GM19455 (cell line): Measurements from ENCODE around the gene LEMD3.
A peak's percentile ranks its signal among the peaks of the same experiment; 100 is the strongest.

Source experiments
- ATAC-seq: cut with Tn5 transposase; IDR thresholded peaks from one replicate; pipeline ENCODE4 v1.9.1; 2021; ENCODE audit not compliant: unreplicated experiment

LEMD3 gene

DNA sequence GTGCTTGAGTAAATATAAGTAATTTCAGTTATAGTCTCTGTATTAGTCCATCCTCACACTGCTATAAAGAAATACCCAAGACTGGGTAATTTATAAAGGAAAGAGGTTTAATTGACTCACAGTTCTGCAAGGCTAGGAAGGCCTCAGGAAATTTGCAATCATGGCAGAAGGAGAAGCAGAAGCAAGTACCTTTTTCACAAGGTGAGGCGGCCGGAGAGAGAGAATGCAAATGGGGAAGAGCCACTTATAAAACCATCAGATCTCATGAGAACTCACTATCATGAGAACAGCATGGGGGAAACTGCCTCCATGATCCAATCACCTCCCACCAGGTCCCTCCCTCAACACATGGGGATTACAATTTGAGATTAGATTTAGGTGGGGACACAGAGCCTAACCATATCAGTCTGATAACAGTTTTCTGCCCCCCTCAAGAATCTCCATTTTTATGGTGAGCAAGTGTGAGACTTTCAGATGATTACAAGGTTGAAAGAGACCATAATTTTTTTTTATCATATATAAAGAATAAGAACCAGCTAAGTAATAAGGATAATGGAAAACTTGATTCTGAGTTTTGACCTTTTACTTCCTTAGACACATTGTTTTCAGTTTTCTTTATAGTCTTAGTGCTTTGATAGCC lies 35.6 kb downstream of the LEMD3 start:
- no peak for ATAC-seq

DNA sequence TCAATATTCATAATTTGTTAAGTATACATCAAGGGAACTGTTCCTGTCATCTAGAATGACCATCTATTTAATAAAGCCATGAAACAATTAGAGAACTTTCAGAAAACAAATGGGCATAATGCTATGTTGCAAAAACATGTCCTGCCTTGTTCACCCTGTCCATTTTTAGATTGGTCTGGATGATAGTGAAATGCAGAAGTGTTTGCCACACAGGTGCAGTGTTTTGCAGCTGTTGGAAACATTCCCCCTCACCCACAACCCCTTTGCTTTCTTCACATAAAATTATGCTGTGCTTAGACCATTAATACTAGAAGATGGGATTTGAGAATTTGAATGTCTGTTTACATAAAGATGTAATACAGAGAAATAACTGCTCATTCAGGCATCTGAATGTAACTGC lies 36.5 kb downstream of the LEMD3 start:
- no peak for ATAC-seq

DNA sequence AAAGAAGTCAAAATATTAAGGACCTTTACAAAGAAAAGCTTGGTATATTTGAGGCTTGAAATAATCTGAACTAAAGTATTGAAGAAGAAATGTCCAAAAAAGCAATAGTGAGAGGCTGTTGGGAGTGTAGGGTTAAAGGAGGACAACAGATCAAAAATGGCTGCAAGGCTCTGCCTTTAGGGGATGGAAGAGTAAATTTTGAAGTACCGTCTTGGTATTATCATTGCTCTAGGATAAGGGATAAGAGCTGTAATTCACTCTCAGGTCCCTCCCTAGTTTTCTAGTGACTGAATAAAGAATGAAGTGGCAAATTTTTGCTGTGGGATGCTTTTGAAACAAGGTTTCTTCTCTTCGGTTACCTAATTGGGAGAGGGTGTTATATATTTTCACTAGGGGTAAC lies 38.7 kb downstream of the LEMD3 start:
- no peak for ATAC-seq

DNA sequence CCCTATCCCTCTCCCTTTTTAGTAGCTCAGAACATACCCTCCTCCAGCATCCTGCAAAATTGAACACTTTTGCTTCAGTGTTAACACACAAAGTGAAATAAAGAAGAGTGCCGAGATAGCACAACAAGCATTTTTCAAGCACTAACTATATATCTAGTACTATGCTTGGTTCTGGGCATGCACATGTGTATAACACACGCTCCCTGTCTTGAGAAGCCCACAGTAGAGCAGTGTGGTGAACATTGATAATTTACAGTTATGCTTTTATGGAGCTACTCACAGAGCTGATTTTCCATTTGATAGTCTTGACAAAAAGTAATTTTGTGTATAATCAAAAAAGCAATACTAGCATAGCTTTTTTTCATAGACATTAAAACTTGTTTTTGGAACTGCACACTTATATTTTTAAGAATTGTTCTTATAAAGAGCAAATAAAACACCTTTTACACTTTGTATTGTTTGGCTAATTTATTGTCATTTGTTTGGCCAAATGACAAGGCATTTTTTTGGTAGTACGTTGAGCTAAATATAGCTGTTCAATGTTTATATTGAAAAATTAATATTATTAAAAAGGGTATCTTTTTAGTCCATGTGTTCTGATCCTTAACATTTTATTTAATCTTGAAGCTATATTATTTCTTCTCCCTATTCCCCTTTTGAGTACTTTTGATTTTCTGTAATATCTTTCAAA lies 39.7 kb downstream of the LEMD3 start:
- ATAC-seq: no peak

DNA sequence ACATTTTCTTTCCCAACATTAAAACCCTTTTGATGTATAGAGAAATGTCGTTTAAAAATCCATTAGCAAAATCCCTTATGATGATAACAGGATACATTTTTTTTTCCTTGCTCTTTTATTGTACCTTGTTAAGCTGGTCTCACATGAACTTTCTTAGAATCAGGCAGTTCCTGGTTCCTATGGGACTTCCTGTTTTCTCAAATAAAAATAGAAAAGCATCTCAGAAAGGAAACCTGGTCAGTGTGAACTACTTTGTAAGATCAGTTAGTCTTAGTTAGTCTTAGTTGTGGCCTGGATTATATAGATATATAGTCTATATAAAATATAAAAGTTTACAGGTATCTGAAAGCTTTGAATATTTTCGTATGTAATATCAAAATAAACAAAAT lies 40.3 kb downstream of the LEMD3 start:
- ATAC-seq: peak; percentile 80

DNA sequence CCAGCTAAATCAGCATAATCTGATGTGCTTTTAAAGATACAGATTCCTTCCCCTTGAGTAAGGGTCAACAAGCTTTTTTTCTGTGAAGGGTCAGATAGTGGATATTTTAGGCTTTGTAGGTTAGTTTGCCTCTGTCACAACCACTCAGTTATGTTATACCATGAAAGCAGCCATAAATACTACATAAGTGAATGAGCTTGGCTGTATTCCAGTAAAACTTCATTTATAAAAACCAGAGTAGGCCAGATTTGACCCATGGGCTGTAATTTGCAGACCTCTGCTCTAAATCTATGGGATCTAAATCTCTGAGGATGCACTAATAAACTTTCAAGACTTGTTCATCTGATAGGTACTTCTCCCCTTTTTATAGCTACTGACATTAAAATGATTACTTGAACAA lies 47.7 kb downstream of the LEMD3 start:
- ATAC-seq: no peak

DNA sequence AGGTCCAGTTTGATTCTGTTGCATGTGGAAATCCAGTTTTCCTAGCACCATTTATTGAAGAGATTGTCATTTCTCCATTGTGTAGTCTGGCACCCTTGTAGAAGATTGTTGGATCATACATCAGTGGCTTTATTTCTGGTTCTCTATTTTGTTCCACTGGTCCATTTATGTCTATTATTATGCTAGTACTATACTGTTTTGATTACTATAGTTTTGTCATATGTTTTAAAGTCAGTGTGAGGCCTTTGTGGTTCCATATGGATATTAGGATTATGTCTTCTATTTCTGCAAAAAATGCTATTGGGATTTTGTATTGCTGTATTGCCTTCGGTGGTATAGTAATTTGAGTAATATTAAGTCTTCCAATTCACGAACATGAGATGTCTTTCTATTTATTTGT lies 51.4 kb downstream of the LEMD3 start:
- no peak for ATAC-seq

DNA sequence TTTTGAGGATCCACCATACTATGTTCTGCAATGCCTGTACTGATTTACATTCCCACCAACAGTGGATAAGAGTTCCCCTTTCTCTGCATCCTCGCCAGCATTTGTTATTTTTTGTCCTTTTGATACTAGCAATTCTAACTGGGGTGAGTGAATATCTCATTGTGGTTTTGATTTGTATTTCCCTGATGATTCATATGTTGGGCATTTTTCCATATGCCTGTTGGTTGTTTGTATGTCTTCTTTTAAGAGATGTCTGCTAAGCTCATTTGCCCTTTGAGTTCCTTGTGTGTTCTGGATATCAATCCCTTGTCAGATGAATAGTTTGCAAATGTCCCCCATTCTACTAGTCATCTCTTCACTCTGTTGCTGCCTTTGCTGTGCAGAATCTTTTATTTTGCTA lies 60.1 kb downstream of the LEMD3 start:
- ATAC-seq: no peak

DNA sequence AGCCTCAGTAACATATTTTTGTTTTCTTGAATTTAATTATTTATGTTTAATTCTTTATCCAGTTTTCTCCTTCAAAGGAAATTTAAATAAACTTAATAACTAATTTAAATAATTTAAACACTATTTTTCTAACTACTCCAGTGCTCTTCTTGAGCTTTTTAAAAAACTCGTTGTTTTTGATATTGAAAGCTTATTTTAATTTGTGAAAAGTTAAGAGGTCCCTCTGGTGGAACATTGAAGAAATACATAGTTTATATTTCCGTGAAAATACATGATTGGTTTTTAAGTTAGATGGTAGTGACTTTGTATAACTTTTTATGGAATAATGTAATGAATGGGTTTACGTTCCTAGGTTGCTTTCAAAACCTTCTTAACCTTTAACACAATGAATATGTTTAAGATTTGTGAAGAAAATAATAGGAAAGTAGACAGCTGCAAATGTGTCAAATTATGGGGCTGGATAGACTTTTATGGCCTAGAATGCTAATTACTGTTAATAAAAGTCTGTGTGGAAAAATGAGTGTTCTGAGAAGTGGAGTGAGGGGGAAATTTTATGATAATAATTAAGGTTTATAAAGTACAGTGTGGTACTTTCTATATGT lies 63.2 kb downstream of the LEMD3 start:
- no peak for ATAC-seq

DNA sequence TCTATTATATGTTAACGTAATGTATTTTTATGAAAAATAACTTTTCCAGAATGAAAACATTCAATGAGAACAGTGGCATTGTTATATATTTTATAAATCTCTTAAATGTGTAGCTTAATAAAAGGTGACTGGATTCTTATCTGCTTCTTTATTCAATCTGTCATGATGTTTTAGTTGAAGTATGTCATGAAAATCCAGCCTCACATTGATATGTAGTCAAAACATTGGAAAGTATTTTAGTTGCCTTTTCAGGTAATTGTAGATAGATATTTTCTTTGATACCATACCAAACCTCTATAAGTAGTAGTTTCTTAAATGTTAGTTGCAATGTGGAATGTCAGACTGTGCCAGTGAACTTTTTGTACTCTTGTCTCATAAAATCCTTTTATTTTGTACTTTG lies 67.8 kb downstream of the LEMD3 start:
- no peak for ATAC-seq

DNA sequence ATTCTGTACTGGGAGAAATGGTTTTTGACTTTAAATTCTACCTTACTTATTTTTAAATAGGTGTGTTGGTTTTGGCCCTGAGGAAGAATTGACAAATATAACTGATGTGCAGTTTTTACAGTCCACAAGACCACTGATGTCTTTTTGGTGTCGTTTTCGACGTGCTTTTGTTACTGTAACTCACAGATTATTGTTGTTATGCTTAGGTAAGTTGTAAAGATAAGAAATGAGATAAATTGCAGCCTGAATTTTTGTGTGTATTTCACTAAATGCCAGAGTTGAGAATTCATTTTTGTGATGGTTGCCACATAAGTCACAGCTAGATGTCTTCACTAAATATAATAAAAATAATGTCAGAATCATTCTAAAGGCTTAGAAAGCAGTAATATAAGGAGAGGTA lies 69.2 kb downstream of the LEMD3 start:
- ATAC-seq: no peak

DNA sequence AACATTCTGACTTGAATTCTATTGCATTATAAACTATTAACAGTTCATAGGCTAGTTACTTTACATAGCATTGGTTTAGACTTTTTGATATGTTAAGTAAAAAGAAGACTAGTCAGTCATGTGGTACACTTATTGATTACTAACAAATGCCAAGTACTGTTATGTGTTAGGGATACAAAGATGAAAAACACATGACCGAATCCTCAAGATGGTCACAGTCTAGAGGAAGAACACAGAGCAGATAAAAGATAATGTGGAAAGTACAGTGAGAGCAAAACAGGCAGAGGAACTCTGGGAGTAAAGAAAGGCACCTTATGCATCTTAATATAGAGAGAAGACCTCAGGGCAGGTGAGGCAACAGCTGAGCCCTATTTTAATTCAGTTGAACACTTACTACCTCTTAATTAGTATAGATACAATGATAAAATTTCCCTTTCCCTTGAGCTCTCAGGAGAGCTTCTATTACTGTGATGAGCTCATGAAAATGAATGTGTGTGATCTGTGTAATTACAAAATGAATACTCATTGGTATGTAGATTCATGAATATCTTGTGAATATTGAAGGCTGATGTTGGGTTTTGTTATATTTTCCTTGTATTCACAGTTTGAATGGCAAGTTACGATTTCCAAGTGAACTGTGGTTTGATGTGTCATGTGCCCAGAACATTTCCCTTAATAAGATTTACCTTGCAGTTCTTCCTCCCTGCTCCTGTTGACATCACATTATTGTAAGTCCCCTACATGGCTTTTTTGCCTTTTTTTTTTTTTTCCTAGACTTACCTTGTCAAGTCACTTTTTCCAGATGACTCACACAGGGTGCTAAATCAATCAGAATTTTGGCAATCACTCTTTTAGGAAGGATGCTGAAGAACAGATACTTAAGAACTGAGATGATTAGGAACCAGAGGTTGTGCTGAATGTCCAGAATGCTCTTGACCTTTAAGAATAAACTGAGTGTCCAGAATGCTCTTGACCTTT lies 79.6 kb downstream of the LEMD3 start:
- ATAC-seq: no peak

DNA sequence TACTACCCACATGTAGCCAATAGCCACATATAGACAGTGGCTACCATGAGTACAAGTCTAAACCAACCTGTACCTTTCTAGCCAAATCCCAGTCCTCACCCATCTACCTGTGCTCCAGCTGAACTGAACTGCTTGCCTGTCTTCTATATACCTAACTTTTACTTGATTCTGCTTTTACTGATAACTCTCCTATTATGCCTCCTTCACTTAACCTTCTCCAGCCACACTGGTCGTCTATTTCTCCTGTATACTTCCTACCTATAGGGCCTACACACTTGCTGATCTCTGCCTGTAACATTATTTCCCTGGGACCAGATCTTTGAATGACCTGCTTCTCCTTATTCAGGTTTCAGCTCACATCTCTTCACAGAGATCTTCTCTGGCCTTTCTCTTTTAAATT lies 83.1 kb downstream of the LEMD3 start:
- no peak for ATAC-seq

DNA sequence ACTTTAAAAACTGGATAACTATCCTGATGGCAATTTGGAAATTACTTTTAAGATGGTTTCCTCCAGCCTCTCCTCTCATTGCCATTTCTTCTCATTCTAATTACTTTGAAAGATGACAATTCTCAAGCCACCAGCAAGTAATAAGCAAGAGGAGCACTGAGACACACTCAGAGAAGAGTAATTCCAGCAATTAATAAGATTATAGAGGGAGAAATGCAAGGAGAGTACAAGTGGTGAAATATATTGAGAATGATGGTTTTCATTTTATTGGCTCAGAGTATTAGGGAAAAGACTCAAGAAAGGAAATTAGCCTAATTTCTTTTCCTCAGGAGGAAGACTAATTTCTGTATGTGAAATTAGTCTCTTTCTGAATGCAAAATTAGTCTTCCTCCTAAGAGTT lies 88.6 kb downstream of the LEMD3 start:
- no peak for ATAC-seq

DNA sequence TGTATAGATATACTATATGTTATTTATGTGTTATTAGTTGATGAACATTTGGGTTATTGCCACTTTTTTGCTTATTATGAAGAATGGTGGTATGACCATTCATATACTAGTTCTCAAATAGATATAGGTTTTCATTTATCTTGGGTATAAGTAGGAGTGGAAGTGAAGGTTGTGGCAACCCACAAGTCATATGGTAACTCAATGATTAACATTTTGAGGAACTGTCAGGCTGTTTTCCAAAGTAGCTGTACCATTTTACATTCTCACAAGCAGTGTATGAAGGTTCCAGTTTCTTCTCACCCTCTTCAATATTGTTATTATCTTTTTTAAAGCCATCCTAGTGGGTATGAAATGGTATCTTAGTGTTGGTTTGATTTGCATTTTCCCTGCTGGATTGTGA lies 90.1 kb downstream of the LEMD3 start:
- ATAC-seq: no peak

DNA sequence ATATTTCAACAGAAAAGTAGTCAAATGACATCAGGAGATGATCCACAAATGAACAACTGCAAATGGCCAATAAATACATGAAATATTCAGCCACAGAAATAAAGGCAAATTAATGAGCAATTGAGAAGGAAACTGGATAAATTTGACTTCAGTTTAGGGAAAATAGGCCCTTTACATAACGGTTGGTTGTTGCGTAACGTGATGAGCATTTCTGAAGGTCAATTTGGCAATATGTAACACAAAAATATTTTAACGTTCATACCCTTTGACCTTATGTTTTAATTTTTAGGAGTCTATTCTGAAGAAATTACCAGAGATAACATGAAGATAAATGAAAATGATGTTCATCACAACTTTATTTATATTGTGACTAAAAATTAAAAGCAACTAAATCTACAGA lies 94.4 kb downstream of the LEMD3 start:
- ATAC-seq: no peak

DNA sequence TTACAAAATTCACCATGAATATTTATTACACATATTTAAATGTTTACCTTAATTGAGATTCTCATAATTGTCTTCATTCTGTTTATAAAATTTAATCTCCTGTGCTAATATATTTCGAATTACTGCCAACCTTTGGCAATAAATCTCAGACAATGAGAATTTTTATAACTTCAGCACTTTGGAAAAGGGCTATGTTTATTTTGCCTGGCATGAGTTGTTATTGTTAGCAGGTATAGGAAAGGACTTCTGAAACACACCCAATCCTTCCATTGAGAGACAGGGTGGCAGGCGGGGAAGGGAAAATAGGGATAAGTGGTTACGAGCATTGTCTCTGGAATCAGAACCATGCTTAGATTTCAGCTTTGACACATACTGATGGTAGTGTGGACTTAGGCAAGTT lies 97.0 kb downstream of the LEMD3 start:
- no peak for ATAC-seq

DNA sequence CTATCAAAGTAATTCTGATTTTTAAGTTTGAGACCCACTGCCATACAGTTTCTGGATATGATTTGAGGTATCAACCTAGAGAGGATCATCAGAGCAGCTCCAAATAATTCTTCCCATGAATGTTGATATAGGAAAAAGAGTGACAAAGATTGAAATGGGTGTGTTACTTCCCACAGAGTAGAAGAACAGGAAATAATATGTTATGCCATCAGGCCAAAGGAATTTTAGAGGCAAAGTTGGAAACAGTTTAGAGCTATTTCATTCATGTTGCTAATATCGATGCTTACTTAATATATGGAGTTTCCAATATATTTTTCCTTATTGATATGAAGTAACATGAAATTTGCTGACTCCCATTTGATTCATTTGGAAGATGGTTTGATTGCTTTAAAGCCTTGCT lies 100.2 kb downstream of the LEMD3 start:
- ATAC-seq: no peak

DNA sequence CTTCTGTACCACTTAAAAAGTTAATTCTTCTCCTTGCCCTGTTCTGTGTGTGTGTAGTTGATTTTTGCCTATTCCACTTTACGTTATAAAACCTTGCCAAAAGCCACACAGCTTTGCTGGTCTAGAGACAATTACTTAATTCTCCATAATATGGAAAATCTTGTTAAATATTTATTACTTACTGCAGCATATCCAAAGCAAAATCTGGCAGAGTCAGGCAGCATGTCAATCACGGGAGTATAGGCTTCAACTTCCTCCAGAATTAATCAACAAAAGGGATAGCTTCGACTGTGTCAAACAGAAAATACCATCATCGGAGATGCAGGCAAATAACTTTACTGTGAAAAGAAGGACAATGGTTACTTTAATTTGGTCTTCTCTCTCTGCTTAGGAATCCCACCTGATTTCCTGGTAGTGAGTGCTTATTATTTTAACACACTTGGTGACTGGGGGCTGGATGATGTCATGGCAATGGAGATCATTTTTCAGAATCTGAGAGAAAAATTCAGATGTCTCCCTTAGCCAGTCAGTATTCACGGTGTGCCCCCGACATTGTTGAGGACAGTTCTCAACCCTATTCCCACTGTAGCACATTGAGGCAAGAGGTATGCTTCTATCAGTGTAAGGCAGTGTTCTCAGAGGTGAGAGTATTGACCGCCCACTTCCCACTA lies 105.4 kb downstream of the LEMD3 start:
- ATAC-seq: no peak

DNA sequence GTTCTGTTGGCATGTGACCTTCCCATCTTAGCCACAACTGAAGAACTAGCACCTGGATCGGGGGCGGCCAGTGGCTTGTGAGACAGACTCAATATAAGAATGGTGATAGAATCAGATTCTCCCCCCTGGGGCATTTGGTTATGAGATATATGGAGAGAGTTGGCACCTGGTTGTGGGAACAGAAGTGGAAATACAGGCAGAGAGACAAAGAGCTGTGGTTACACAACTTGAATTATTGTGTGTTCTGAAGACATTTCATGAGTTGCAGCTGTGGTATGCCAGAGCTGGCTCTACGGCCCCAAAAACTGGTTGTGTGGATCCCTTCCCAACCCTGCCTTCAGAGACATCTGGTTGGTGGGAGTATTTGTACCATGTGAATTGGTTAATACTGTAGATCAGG lies 106.2 kb downstream of the LEMD3 start:
- ATAC-seq: no peak

DNA sequence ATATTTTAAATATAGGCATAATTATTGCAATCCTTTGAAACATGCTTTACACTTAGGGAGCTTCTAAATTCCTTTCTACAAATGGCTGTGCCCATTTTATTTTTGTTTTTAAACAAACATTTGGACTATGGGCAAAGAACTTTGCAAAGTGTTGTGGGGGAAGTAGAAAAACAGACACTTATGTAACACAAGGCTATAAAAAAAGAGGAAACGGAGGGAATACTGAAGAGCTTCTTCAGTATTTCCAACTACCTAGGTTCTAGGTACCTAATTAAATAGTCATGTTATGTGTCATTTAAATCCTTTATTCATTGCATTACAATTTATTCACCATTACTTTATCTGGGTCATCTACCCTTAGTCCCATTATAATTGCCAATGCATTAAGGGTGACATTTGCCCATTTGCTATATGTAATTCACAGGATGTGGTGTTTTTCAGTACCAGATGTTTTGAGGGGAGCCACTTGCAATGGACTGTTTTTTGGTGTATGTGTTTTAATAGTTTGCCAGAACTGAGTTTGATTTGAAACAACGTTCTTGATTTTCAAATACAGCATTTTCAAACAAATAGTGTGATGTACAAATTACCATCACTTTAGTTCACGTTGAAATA lies 107.6 kb downstream of the LEMD3 start:
- no peak for ATAC-seq
